ENCODE measurements around the gene MYRFL.

DNA sequence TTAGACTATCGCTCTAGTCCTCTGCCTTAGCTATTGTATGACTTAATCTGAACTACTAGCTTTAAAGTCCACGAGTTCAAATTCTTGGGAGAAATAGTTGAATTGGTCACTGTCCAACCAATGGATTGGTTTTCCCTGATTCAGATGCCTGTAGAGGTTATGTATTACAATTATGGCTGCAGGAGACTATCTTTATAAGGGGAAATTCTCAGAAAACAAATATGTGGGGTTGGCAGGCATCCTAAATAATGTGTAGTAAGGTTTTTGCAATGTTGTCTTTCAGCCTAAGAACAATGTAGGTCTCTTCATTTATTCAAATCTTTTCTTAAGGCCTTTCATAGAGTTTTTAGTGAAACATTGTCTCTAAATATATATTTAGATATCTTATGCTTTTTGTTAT lies 26.9 kb downstream of the MYRFL start:
- TF ChIP-seq, protein P1, sequence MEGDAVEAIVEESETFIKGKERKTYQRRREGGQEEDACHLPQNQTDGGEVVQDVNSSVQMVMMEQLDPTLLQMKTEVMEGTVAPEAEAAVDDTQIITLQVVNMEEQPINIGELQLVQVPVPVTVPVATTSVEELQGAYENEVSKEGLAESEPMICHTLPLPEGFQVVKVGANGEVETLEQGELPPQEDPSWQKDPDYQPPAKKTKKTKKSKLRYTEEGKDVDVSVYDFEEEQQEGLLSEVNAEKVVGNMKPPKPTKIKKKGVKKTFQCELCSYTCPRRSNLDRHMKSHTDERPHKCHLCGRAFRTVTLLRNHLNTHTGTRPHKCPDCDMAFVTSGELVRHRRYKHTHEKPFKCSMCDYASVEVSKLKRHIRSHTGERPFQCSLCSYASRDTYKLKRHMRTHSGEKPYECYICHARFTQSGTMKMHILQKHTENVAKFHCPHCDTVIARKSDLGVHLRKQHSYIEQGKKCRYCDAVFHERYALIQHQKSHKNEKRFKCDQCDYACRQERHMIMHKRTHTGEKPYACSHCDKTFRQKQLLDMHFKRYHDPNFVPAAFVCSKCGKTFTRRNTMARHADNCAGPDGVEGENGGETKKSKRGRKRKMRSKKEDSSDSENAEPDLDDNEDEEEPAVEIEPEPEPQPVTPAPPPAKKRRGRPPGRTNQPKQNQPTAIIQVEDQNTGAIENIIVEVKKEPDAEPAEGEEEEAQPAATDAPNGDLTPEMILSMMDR (conservative IDR thresholded peaks at IDR 0.05 in 1 of 2, IDR thresholded peaks at IDR 0.05 in 1 of 2; ENCODE audit: extremely low read depth in 1 of 2, insufficient read depth in 1 of 2, low read depth in 1 of 2, low read length in 2 of 2) = no peak
- TF ChIP-seq EZH2 (IDR thresholded peaks at IDR 0.05; ENCODE audit: borderline replicate concordance, low read length) = no peak
